Activated naive CD8-positive, alpha-beta T cell treated with anti-CD3 and anti-CD28 coated beads for 36 hours (primary cell): ENCODE results near the gene INPP5D. TPM values are rescaled to one million over a fixed set of nuclear protein-coding genes. Genes with fewer than 3 reads are reported as not detected.
"Not testable (repeated sequence)": the region's sequence is repeated elsewhere in the genome, so short reads cannot be mapped to it uniquely, and the experiment has no call there.

Experiments
- DNase-seq: peaks from one replicate; pipeline ENCODE4 v3.0.0; 2021
- H3K27ac Mint-ChIP-seq: one replicate; pipeline ENCODE4 v1.8.0; 2022; ENCODE audit warnings: mild to moderate bottlenecking, moderate library complexity, mixed read lengths
- H3K27me3 Mint-ChIP-seq: one replicate; pipeline ENCODE4 v1.8.0; 2022; ENCODE audit warnings: mild to moderate bottlenecking, mixed read lengths
- H3K36me3 Mint-ChIP-seq: one replicate; pipeline ENCODE4 v1.8.0; 2021; ENCODE audit warnings: mild to moderate bottlenecking, mixed read lengths
- H3K4me1 Mint-ChIP-seq: one replicate; pipeline ENCODE4 v1.8.0; 2021; ENCODE audit warnings: mixed read lengths
- H3K4me3 Mint-ChIP-seq: one replicate; pipeline ENCODE4 v1.8.0; 2022; ENCODE audit warnings: mild to moderate bottlenecking, moderate library complexity, mixed read lengths
- H3K9me3 Mint-ChIP-seq: one replicate; pipeline ENCODE4 v1.8.0; 2022; ENCODE audit warnings: mixed read lengths
- total RNA-seq, 2 experiments: library from RNA; stranded (reverse); gene quantifications; one replicate each; pipeline ENCODE4 v1.2.3, GENCODE V29; 2021

INPP5D gene
- total RNA-seq, 2 experiments from 2014 or later = 38.7 to 41.8 TPM

DNA sequence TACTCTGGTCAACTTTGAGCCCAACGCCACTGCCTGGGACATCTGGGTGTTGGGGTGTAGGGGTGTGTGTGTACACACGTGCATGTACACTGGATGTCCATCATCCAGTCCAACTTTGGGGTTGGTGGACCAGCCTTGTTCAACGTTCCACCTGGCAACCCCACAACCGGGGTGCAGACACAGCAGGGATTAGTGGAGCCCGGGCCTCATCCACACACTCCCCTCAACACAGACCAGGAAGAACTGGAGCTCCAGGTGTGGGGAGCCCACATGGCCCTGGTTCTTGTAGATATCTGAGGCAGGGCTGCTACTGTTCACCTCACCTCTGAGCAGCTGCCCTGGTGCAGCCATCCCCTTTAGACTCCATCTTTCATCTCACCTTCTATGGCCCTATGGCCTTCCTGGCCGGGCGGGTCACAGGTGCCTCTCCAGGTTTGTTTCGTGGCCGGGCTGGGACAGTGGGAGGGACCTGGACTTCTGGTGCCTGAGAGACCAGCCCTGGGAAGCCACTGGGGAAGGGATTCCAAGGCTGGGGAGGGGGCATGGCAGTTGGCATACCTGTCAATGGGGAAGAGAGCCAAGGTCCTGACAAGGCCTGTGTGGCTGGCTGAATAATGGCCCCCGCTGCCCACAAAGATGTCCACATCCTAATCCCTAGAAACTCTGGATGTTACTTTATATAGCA, 20.2 kb upstream of the INPP5D start:
- DNase-seq = no peak
- H3K9me3 Mint-ChIP-seq = no peaks in the 10 kb centered on the region
- no peak overlapping the region for H3K27ac Mint-ChIP-seq
- H3K4me3 Mint-ChIP-seq = no peak overlapping the region
- peaks cover 3% of the 10 kb centered on the region for H3K27me3 Mint-ChIP-seq
- H3K4me1 Mint-ChIP-seq = no peaks in the 10 kb centered on the region
- H3K36me3 Mint-ChIP-seq = no peaks in the 10 kb centered on the region

DNA sequence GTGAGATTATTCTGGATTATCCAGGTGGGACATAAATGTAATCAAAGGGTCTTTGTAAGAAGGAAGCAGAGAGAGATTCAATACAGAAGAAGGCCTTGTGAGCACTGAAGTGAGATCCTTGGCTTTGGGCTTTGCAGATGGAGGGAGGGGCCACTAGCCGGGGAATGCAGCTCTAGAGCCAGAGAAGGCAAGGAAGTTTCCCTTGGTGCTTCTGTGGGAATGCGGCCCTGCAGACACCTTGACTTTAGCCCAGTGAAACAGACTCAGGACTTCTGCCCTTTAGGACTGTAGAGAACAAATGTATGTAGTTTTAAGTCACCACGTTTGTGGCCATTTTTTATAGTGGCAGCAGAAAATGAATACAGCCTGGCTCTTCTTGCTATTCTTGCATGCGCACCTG, 19.6 kb upstream of the INPP5D start:
- Mint-ChIP-seq H3K4me3 (no peak overlapping the region), H3K9me3 (no peaks in the 10 kb centered on the region), H3K27ac (no peak overlapping the region), H3K36me3 (no peaks in the 10 kb centered on the region), H3K4me1 (no peaks in the 10 kb centered on the region), H3K27me3 (peaks cover 3% of the 10 kb centered on the region)
- no peak for DNase-seq

DNA sequence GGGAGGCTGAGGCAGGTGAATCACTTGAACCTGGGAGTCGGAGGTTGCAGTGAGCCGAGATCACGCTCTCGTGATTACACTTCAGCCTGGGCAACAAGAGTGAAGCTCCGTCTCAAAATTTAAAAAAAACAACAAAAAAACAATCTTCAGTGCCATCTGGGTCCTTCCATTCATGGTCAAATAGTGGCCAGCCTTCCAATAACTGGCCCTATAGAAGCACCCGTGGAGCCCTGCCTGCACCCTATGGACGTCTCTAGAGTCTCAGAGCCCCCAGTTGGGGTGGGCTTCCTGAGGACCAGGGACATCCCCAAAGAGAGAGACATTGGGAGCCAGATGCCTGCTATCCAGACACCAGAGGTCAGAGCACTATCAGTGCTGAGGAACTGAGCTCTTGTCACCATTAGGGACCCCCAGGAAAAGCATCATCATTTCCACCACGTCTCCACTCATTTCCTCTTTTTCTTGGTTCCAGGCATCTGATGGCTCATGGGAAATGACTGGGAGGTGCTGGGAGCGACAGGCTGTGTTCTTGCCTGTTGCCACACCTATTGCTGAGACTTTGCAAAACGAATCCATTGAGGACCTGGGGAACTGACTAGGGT, 18.3 kb upstream of the INPP5D start:
- DNase-seq = no peak
- no peaks in the 10 kb centered on the region for H3K36me3 Mint-ChIP-seq
- H3K9me3 Mint-ChIP-seq = no peaks in the 10 kb centered on the region
- H3K4me3 Mint-ChIP-seq = no peak overlapping the region
- no peak overlapping the region for H3K27ac Mint-ChIP-seq
- H3K4me1 Mint-ChIP-seq = no peaks in the 10 kb centered on the region
- H3K27me3 Mint-ChIP-seq = peaks cover 3% of the 10 kb centered on the region

DNA sequence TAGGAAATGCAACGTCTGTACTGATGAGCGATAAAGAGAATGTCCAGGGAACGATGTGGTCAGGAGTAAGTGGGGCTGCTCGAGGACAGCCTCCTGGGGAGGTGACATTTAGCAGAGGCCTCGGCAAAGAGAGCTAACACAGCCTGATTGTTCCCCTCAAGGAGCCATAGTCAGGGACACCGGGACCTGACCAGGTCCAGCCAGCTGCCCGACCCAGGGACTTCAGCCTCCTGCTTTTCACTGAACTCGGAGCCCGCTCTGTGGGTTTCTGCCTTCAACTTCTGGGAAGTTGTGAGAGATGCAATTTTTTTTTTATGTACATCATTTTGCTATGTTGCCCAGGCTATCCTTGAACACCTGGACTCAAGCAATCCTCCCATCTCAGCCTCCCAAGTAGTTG, 17.6 kb upstream of the INPP5D start:
- no peak for DNase-seq
- Mint-ChIP-seq H3K27ac (no peak overlapping the region), H3K4me1 (no peaks in the 10 kb centered on the region), H3K4me3 (no peak overlapping the region), H3K36me3 (no peaks in the 10 kb centered on the region), H3K9me3 (no peaks in the 10 kb centered on the region), H3K27me3 (peaks cover 3% of the 10 kb centered on the region)

DNA sequence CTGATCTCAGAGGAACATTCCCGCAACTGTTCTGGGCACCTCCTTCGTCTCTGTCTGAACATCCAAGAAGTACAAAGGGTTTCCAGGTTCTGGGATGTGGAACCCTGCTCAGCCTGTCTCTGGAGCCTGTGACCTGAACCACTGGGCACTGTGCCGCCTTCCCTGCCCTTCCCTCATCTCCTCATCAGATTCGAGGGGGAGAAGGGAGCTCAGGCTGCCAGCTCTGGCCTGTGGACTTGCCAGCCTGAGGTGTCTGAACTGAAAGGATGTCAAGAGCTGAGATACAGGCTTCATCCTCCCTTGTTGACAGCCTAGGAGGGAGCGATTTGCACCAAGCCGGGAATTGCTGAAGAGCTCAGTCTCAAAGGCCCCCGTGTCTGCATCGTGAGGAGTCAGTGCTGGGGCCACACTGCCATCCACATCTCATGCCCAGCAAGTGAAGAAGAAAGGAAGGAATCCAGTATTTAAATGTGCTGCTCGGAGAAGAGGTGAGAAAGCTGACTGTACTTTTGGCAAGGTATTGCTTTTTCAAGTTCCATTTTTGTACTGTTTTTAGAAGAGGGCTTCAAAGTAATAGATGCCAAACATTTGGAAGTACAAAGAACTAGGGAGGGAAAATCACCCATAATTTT, 15.1 kb upstream of the INPP5D start:
- DNase-seq = no peak
- no peak overlapping the region for H3K4me3 Mint-ChIP-seq
- no peak overlapping the region for H3K27ac Mint-ChIP-seq
- H3K36me3 Mint-ChIP-seq = no peaks in the 10 kb centered on the region
- no peaks in the 10 kb centered on the region for H3K9me3 Mint-ChIP-seq
- H3K27me3 Mint-ChIP-seq = peaks cover 3% of the 10 kb centered on the region
- peaks cover 1% of the 10 kb centered on the region for H3K4me1 Mint-ChIP-seq

DNA sequence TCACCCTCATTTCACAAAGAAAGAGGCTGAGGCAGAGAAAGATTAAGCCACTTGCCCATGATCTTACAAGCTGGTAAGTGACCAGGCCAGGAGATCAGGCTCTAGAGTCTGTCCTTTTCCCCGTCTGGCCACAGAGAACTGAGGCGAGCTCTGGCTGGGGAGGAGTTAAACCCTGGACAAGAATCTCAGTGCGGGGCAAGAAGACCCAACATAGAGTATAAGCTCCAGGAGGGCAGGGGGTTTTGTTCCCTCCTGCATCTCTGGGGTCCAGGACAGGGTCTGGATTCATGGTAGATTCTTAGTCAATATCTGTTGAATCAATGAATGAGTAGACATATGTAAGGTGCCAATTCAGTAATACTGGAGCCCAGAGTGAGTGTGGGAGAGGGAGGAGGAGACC, 12.9 kb upstream of the INPP5D start:
- Mint-ChIP-seq H3K4me1 (peaks cover 1% of the 10 kb centered on the region), H3K36me3 (no peaks in the 10 kb centered on the region), H3K27ac (no peak overlapping the region), H3K9me3 (no peaks in the 10 kb centered on the region), H3K27me3 (peaks cover 3% of the 10 kb centered on the region), H3K4me3 (no peak overlapping the region)
- no peak for DNase-seq

DNA sequence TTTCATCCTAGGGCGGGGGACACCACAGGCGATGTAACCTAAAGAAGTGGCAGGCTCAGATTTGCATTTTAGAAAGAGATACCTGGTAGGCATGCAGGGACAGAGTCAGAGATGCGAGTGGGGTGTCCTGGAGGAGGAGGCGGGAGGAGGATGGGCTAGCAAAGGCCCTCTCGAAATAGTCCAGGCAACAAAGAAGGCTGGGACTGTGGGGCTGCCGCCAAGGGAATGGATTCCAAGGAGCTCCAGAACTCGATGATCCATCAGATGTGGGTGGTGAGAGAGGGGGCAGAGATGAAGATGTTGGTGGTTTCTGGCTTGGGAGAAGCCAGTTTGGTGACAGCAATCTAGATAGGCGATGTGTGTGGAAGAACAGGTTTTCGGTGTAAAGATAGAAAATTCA, 12.5 kb upstream of the INPP5D start:
- H3K36me3 Mint-ChIP-seq = no peaks in the 10 kb centered on the region
- H3K27ac Mint-ChIP-seq = no peak overlapping the region
- no peak overlapping the region for H3K4me3 Mint-ChIP-seq
- no peaks in the 10 kb centered on the region for H3K27me3 Mint-ChIP-seq
- no peak for DNase-seq
- H3K9me3 Mint-ChIP-seq = no peaks in the 10 kb centered on the region
- peaks cover 1% of the 10 kb centered on the region for H3K4me1 Mint-ChIP-seq

DNA sequence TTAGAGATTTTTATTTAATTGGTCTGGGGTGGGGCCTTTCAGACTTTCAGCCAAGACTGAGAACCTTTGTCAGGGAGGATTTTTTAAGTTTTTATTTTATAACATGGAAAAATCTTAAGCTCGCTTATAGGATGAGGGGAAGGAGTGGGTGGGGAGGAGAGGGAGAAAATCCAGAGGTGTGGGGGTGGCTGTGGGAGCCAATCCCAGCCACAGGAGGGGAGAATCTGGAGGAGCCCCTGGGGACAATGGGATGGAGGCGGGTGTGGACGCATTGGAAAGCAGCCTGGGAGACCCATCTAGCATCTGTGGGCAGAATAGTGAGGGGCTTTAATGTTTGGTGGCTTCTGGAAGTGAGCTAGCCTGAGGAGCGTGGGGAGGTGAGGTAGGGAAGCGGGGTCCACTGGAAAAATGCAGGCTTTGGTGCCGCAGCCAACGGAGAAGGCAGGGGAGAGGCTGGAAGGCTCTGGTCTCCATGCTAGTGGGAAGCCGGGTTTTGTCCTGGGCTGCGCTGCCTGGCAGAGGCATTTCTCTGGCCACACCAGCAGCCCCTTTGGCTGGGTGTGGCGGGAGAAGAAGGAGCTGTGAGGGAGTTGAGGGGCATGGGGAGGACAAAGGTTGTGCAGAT, 11.5 kb upstream of the INPP5D start:
- Mint-ChIP-seq H3K9me3 (no peaks in the 10 kb centered on the region), H3K4me1 (peaks cover 2% of the 10 kb centered on the region), H3K4me3 (no peak overlapping the region), H3K27me3 (peaks cover under 1% of the 10 kb centered on the region), H3K27ac (no peak overlapping the region), H3K36me3 (no peaks in the 10 kb centered on the region)
- DNase-seq = no peak

DNA sequence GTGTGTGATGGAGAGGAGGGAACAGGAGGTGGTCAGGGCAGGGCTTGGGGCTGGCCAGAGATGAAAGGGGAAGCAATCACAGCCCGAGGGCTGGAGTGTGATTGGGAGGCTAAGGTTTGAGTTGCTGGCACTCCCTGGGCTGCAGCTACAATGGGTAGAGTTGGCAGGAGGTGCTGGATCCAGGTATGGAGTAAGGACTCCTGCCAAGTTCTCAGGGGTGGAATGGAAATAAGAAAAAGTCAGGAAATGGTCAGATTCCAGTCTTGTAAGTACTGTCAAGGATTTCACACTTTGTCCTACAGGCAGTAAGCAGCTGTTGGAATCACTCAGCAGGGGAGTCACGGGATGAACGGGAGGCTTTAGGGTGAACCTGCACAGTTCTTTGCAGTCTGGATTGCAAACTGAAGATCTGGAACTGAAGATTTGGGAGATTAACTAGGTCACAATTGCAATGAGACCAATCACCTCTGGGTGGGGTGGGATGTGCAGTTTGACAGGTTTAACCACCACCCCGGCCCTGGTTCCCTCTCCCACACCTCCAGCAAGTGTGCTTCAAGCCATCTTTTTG, 10.9 kb upstream of the INPP5D start:
- Mint-ChIP-seq H3K27me3 (peaks cover 6% of the 10 kb centered on the region), H3K4me3 (no peak overlapping the region), H3K4me1 (peaks cover 4% of the 10 kb centered on the region), H3K36me3 (no peaks in the 10 kb centered on the region), H3K27ac (no peak overlapping the region), H3K9me3 (no peaks in the 10 kb centered on the region)
- no peak for DNase-seq

DNA sequence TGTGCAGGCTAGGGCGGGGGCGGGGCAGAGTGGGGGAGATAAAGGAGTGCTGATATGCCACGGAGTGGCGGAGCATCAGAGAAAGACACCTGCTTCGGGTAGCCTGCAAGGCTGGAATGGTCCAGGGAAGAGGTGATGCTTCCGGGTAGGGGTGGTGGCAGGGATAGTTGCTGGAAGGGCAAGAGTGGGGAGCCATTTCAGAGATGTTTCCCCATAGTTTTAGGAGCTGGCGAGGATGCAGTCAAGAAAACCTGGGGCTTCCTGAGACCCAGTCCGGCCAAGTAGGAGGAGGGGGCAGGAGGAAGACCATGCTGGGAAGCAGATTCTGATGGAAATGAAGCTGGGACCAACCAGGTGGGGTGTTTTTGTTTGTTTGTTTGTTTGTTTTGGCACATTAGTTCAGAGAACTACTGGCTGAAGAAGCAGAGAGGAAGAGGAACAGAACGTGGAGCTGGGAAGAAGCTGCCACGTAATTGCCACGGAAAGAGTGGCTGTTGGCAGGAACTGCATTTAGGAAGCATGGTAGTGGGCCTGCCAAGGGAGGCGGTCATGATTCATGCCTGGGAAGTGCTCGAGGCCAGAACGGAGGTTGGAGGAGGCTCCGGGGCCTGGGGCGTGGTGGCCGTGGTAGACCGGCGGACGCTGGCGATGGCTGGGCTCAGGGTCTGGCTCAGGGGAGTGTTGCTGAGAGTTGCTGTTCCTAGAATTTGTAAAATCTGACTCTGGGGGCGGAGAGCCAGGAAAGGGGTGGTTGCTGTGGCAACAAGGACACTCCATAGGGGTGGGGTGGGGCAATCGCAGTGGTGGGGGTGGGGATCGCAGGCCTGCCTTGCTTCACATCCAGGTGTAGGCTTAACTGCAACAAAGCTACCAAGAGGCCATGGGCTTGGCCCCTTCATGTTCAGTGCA, 8.6 kb upstream of the INPP5D start:
- H3K4me1 Mint-ChIP-seq = peaks cover 4% of the 10 kb centered on the region
- no peak overlapping the region for H3K27ac Mint-ChIP-seq
- H3K9me3 Mint-ChIP-seq = no peaks in the 10 kb centered on the region
- H3K36me3 Mint-ChIP-seq = no peaks in the 10 kb centered on the region
- no peak for DNase-seq
- H3K4me3 Mint-ChIP-seq = no peak overlapping the region
- H3K27me3 Mint-ChIP-seq = peaks cover 6% of the 10 kb centered on the region

DNA sequence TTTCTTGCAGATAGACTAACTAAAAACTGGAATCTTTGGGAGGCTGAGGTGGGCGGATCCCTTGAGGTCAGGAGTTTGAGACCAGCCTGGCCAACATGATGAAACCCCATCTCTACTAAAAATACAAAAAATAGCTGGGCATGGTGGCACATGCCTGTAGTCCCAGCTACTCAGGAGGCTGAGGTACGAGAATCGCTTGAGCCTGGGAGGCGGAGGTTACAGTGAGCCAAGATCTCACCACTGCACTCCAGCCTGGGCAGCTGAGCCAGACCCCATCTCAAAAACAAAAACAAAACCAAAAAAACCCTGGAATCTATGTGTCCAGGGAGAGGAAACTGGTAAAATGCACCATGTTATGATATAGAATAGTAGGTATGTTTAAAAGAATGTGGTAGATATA, 7.6 kb upstream of the INPP5D start:
- H3K27ac Mint-ChIP-seq, DNase-seq, H3K36me3 Mint-ChIP-seq, H3K4me1 Mint-ChIP-seq, H3K4me3 Mint-ChIP-seq, H3K27me3 Mint-ChIP-seq, H3K9me3 Mint-ChIP-seq: not testable (repeated sequence)

DNA sequence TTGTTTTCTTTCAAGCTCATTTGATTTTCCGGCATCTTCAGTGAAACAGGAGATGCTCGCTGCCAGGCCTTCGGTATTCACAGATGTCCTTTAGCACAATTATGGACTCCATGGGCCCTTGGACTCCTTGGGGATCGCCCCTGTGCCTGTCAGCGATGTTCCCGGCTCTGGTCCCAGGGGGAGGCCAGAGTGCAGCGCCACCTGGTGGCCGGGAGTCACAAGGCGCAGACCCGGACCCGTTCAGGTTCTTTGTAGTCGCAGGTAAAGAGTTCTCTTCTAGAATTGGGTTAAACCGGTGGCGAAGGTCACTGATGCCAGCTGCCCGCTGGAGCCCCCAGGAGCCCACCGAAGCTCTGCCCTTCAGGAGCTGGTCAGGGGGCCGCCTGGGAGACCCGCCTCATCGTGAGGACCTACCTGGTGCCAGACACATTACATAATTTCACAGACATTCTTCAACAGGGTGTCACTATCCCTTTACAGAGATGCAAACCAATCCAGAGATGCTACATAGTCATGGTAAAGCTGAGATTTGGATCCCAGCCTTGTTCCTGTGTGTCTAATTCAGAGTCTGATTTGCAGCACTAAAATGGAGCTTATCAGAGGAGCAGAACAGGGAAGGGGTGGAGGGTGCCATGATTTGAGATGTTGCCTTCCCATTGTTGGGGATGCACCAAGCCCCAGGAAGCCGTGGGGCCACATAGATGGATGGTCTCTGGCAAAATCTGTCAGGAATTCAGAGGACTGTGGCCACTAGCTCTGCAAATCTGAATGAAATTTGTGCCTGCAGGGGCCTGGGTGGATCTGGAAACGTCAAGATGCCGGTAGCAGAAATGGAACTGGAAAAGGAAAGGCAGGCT, 6.0 kb upstream of the INPP5D start:
- no peaks in the 10 kb centered on the region for H3K9me3 Mint-ChIP-seq
- no peak overlapping the region for H3K4me3 Mint-ChIP-seq
- H3K4me1 Mint-ChIP-seq = peaks cover 6% of the 10 kb centered on the region
- H3K36me3 Mint-ChIP-seq = no peaks in the 10 kb centered on the region
- DNase-seq = peak; percentile 65
- peaks cover 6% of the 10 kb centered on the region for H3K27me3 Mint-ChIP-seq
- H3K27ac Mint-ChIP-seq = no peak overlapping the region

DNA sequence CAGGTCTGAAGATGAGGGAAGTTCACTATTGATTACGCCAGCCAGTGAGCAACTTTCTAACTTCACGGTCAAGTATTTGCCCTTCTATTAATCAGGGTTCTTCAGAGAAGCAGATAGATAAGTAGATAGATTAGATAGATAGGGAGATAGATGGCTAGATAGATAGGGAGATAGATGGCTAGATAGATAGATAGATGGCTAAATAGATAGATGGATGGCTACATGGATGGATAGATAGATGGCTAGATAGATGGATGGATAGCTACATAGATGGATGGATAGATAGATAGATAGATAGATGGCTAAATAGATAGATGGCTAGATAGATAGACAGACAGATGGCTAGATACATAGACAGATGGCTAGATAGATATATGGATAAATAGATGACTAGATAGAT, 4.8 kb upstream of the INPP5D start:
- no peak for DNase-seq
- H3K36me3 Mint-ChIP-seq = no peaks in the 10 kb centered on the region
- no peak overlapping the region for H3K27ac Mint-ChIP-seq
- H3K9me3 Mint-ChIP-seq = no peaks in the 10 kb centered on the region
- H3K27me3 Mint-ChIP-seq = peaks cover 6% of the 10 kb centered on the region
- H3K4me1 Mint-ChIP-seq = peaks cover 4% of the 10 kb centered on the region
- no peak overlapping the region for H3K4me3 Mint-ChIP-seq
